Ishikawa (cell line): Measurements from ENCODE around the gene NOS1AP.

Experiments
- EP300 ChIP-seq: IDR thresholded peaks from 2 replicates; pipeline ENCODE4 v1.6.1; 2012; ENCODE audit warnings: borderline replicate concordance
- MAX ChIP-seq: IDR thresholded peaks from 2 replicates; pipeline ENCODE4 v1.6.1; 2012
- NFIC ChIP-seq: IDR thresholded peaks from 2 replicates; pipeline ENCODE4 v1.6.1; 2012
- TAF1 ChIP-seq: IDR thresholded peaks from 2 replicates; pipeline ENCODE4 v1.6.1; 2012; ENCODE audit warnings: low read depth, mild to moderate bottlenecking
- TCF12 ChIP-seq: IDR thresholded peaks from 2 replicates; pipeline ENCODE4 v1.6.1; 2012; ENCODE audit warnings: low read depth
- TF ChIP-seq, protein P1 (sequence below): IDR thresholded peaks from 2 replicates; pipeline ENCODE4 v1.6.1; 2012; ENCODE audit warnings: low read depth, mild to moderate bottlenecking

DNA sequence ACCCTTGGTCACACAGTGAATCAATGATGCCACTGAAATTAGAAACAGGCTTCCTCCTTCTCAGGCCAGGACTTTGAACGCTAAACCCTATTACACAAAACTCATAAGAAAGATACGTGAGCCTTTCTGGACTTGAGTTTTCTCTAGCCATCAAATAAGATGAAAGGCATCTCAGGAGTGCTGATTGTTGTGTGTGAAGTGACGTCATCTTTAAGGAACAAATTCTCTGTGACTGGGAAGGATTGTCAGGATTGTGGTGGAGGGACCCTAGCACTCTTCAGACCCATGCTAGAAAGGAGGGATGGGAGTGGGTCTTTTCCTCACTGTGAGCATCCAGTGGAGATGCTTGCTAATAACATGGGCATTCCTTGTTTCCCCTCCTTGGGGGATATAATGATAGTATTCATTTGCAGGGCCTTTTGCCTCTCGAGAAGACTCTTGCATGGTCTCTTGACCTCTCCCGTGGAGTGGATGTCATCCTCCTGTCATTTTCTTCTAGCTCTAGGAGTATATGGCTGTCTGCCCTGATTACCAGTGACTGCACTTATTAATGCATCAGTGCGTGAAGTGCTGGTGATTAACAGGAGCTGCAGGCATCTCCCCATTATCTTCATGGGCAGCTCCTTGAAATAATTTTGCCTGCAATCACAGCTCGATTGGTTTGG, 267.3 kb downstream of the NOS1AP start:
- no peak for TF ChIP-seq MAX
- no peak for TF ChIP-seq NFIC
- no peak for TF ChIP-seq TCF12
- no peak for TF ChIP-seq TAF1
- TF ChIP-seq, protein P1, sequence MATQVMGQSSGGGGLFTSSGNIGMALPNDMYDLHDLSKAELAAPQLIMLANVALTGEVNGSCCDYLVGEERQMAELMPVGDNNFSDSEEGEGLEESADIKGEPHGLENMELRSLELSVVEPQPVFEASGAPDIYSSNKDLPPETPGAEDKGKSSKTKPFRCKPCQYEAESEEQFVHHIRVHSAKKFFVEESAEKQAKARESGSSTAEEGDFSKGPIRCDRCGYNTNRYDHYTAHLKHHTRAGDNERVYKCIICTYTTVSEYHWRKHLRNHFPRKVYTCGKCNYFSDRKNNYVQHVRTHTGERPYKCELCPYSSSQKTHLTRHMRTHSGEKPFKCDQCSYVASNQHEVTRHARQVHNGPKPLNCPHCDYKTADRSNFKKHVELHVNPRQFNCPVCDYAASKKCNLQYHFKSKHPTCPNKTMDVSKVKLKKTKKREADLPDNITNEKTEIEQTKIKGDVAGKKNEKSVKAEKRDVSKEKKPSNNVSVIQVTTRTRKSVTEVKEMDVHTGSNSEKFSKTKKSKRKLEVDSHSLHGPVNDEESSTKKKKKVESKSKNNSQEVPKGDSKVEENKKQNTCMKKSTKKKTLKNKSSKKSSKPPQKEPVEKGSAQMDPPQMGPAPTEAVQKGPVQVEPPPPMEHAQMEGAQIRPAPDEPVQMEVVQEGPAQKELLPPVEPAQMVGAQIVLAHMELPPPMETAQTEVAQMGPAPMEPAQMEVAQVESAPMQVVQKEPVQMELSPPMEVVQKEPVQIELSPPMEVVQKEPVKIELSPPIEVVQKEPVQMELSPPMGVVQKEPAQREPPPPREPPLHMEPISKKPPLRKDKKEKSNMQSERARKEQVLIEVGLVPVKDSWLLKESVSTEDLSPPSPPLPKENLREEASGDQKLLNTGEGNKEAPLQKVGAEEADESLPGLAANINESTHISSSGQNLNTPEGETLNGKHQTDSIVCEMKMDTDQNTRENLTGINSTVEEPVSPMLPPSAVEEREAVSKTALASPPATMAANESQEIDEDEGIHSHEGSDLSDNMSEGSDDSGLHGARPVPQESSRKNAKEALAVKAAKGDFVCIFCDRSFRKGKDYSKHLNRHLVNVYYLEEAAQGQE: no peak
- no peak for TF ChIP-seq EP300
